Endothelial cell of umbilical vein (primary cell): ENCODE measurements around the gene TMEM270. TPM values are rescaled to one million over a fixed set of nuclear protein-coding genes. Genes with fewer than 3 reads are reported as not detected.

Experiments used
- BruUV-seq: library from RNA; stranded (reverse); fragments of 400-500 nt; replicated peaks from 2 replicates; lab custom pipeline; 2021; lab: Mats Ljungman, UMichigan
- CTCF ChIA-PET: fragments of 300-600, 350-600 bp; sonication (Branson Sonifier 250); formaldehyde crosslinking; loops from one replicate; lab custom pipeline; 2021; ENCODE audit warnings: antibody characterized with exemption, inconsistent platforms; lab: Charles Lee
- POLR2A ChIA-PET: fragments of 300-600, 350-600 bp; sonication (Branson Sonifier 250); formaldehyde crosslinking; loops from one replicate; lab custom pipeline; 2021; ENCODE audit warnings: antibody characterized with exemption, inconsistent platforms; lab: Charles Lee
- DNase-seq: peaks from one replicate; pipeline ENCODE4 v3.0.0-alpha.2; 2011; ENCODE audit warnings: low read depth, low spot score
- FAIRE-seq: peaks from 2 replicates; lab custom pipeline; 2011; peaks lifted over from hg19 to GRCh38; lab: Jason Lieb, UNC
- H2AFZ ChIP-seq: 2 replicates; pipeline ENCODE4 v1.6.0; 2012; ENCODE audit warnings: low read depth, low read length, control low read depth, inconsistent platforms
- H3K27ac ChIP-seq: 2 replicates; pipeline ENCODE4 v1.5.1; 2011; ENCODE audit warnings: low read depth, mild to moderate bottlenecking, control low read depth, low read length, moderate library complexity; ENCODE audit not compliant: insufficient read depth
- H3K27me3 ChIP-seq, 2 experiments: 2 replicates each; pipeline versions ENCODE4 v1.6.0 to v1.6.1; 2011; ENCODE audit warnings: low read length in 2 of 2, mixed read lengths in 1 of 2; ENCODE audit not compliant: control insufficient read depth in 2 of 2, insufficient read depth in 2 of 2
- H3K36me3 ChIP-seq, 2 experiments: 2 replicates in 1 of 2; 3 replicates in 1 of 2; pipeline ENCODE4 v1.5.1; 2011; ENCODE audit warnings: low read length in 2 of 2, mild to moderate bottlenecking in 1 of 2, moderate library complexity in 1 of 2; ENCODE audit not compliant: control insufficient read depth in 2 of 2, insufficient read depth in 2 of 2; ENCODE audit errors: extremely low read depth in 1 of 2
- H3K4me1 ChIP-seq: 3 replicates; pipeline ENCODE4 v1.5.1; 2011; ENCODE audit warnings: mild to moderate bottlenecking, low read length; ENCODE audit not compliant: control insufficient read depth, insufficient read depth; ENCODE audit errors: extremely low read depth
- H3K4me2 ChIP-seq: 2 replicates; pipeline ENCODE4 v1.6.1; 2011; ENCODE audit warnings: low read length, control low read depth, mixed read lengths; ENCODE audit not compliant: insufficient read depth
- H3K4me3 ChIP-seq, 3 experiments: fragments of 200-600 bp in 1 of 3; sonication (generic), shearing (Covaris generic) in 1 of 3; replicated peaks in 1 of 3; 2 replicates each; pipeline ENCODE4 v1.5.1; 2011 to 2016; ENCODE audit warnings: control low read depth in 3 of 3, low read length in 3 of 3, mild to moderate bottlenecking in 2 of 3, inconsistent platforms in 1 of 3, low read depth in 1 of 3, moderate library complexity in 1 of 3; ENCODE audit not compliant: insufficient read depth in 1 of 3
- H3K79me2 ChIP-seq: 2 replicates; pipeline ENCODE4 v1.6.0; 2012; ENCODE audit warnings: low read length, inconsistent platforms; ENCODE audit not compliant: control insufficient read depth, insufficient read depth
- H3K9ac ChIP-seq: replicated peaks from 2 replicates; pipeline ENCODE3; 2011; ENCODE audit warnings: low read length, control low read depth; ENCODE audit not compliant: insufficient read depth; ENCODE audit errors: extremely low read depth
- H3K9me1 ChIP-seq: replicated peaks from 3 replicates; pipeline ENCODE4 v1.6.0; 2011; ENCODE audit warnings: mild to moderate bottlenecking, low read length; ENCODE audit not compliant: control insufficient read depth, insufficient read depth; ENCODE audit errors: extremely low read depth
- H3K9me3 ChIP-seq: replicated peaks from 2 replicates; pipeline ENCODE4 v1.5.1; 2012; ENCODE audit warnings: low read length, inconsistent platforms; ENCODE audit not compliant: control insufficient read depth, insufficient read depth
- H4K20me1 ChIP-seq: replicated peaks from 2 replicates; pipeline ENCODE3; 2011; ENCODE audit warnings: mild to moderate bottlenecking, low read length; ENCODE audit not compliant: control insufficient read depth, insufficient read depth; ENCODE audit errors: extremely low read depth
- CTCF ChIP-seq, 2 donors: IDR thresholded peaks; 1 replicate in 1 of 2; 2 replicates in 1 of 2; pipeline ENCODE4 v1.5.1; 2011; ENCODE audit warnings: low read length in 2 of 2, mild to moderate bottlenecking in 2 of 2, moderate library complexity in 2 of 2, control low read depth in 1 of 2, inconsistent platforms in 1 of 2, low read depth in 1 of 2; ENCODE audit not compliant: insufficient read depth in 1 of 2; ENCODE audit errors: extremely low read depth in 1 of 2
- EZH2 ChIP-seq: IDR thresholded peaks from 2 replicates; pipeline ENCODE4 v1.6.1; 2012; ENCODE audit warnings: borderline replicate concordance, low read depth, mild to moderate bottlenecking, moderate library complexity, low read length, inconsistent platforms; ENCODE audit not compliant: severe bottlenecking
- FOS ChIP-seq: IDR thresholded peaks from 2 replicates; pipeline ENCODE4 v1.6.1; 2011; ENCODE audit warnings: mild to moderate bottlenecking, low read length, moderate library complexity, borderline replicate concordance; ENCODE audit not compliant: insufficient read depth
- GATA2 ChIP-seq: IDR thresholded peaks from 2 replicates; pipeline ENCODE4 v1.7.0; 2011; ENCODE audit warnings: low read depth, mild to moderate bottlenecking, moderate library complexity, mixed read lengths, low read length; ENCODE audit not compliant: insufficient read length, insufficient read depth
- JUN ChIP-seq: IDR thresholded peaks from 2 replicates; pipeline ENCODE4 v1.6.1; 2011; ENCODE audit warnings: borderline replicate concordance, low read depth; ENCODE audit not compliant: insufficient read length, insufficient read depth
- MAX ChIP-seq: IDR thresholded peaks from 2 replicates; pipeline ENCODE4 v1.6.1; 2011; ENCODE audit not compliant: insufficient read depth, insufficient read length
- MYC ChIP-seq: IDR thresholded peaks from one replicate; pipeline ENCODE4 v1.6.1; 2011; ENCODE audit warnings: mild to moderate bottlenecking, low read depth, low read length
- POLR2A ChIP-seq: IDR thresholded peaks from 2 replicates; pipeline ENCODE4 v1.6.1; 2012; ENCODE audit warnings: low read depth, mild to moderate bottlenecking, control low read depth, low read length
- POLR2AphosphoS5 ChIP-seq: IDR thresholded peaks from 2 replicates; pipeline ENCODE4 v1.6.1; 2012; ENCODE audit warnings: low read depth, mild to moderate bottlenecking, control low read depth, low read length, moderate library complexity; ENCODE audit not compliant: insufficient read depth
- dilution Hi-C: fragments of 300-500 bp; cut with MboI; formaldehyde crosslinking; loops from one replicate; pipeline ENCODE4 v1.15.0; 2019; ENCODE audit warnings: low sequenced_read_pairs; ENCODE audit not compliant: extremely low pct_ligation_motif_present
- intact Hi-C: fragments of 100-400 bp; cut with micrococcal nuclease; formaldehyde crosslinking; loops from one replicate; pipeline ENCODE4 v1.10.0; 2022
- polyA plus RNA-seq, 4 experiments: library from polyadenylated mRNA; depleted of rRNA in 3 of 4; stranded (reverse) in 3 of 4; unstranded in 1 of 4; fragments of >200 nt; gene quantifications; 2 replicates each; pipeline versions ENCODE4 v1.2.1 to v1.2.3, GENCODE V29; 2011 to 2012; ENCODE audit warnings: missing spikeins in 1 of 4
- total RNA-seq: library from RNA; stranded (reverse); gene quantifications from 2 replicates; pipeline ENCODE4 v1.2.3, GENCODE V29; 2021

The TMEM270 gene
- total and polyA plus RNA-seq, 2 donors (not counting 3 experiments of a cell fraction or from before 2014, with no cell fraction given): not detected

GRCh38 chr7:73881352-73882046, 20.5 kb downstream of the TMEM270 start:
- FAIRE-seq (peak; percentile 50), DNase-seq (peak; percentile 73)
- peaks cover 6 to 31% of the 10 kb centered on the region in 2 experiments for H3K27me3 ChIP-seq
- BruUV-seq: no TSS peak
- H3K4me2 ChIP-seq: no peak overlapping the region
- H3K27ac ChIP-seq: no peak overlapping the region
- ChIA-PET CTCF (interaction anchor here (0.5 to 4.9 kb wide), 4 partner anchors 16 to 145 kb away, joined by 3 to 30 read pairs (median 4); no protein-coding TSS in a partner anchor), POLR2A (no interaction called here)
- TF ChIP-seq POLR2A (no peak), MYC (no peak), GATA2 (no peak), POLR2AphosphoS5 (no peak), FOS (no peak), JUN (no peak), CTCF (IDR thresholded peaks at IDR 0.05; ENCODE audit: extremely low read depth in 1 of 2, insufficient read depth in 1 of 2, low read depth in 1 of 2, low read length in 2 of 2) (no peak), MAX (no peak), EZH2 (no peak)
- H2AFZ ChIP-seq: no peak overlapping the region
- no peaks in the 10 kb centered on the region for H3K36me3 ChIP-seq
- dilution Hi-C loops: no loop called here
- no peaks in the 10 kb centered on the region for H3K79me2 ChIP-seq
- peaks cover 14% of the 10 kb centered on the region for H3K4me1 ChIP-seq
- no peaks in the 10 kb centered on the region for H4K20me1 ChIP-seq
- intact Hi-C loops: no loop called here
- no peak overlapping the region for H3K4me3 ChIP-seq
- H3K9ac ChIP-seq: no peak overlapping the region
- H3K9me3 ChIP-seq: no peaks in the 10 kb centered on the region
- H3K9me1 ChIP-seq: no peaks in the 10 kb centered on the region
